Spleen (tissue), 7 donors: ENCODE measurements around the gene TP63.

ENCODE experiments used
- CTCF ChIP-seq, 11 experiments: fragments of 200-600 bp in 7 of 11; fragments of 450-650 bp in 4 of 11; sonication (generic) in 4 of 11; IDR thresholded peaks in 8 of 11; conservative IDR thresholded peaks in 3 of 11; 1 replicate in 7 of 11; 2 replicates in 4 of 11; pipeline versions ENCODE4 v1.4.0 to v1.8.0; 2016 to 2021; ENCODE audit warnings: antibody characterized with exemption in 11 of 11, inconsistent platforms in 4 of 11, mild to moderate bottlenecking in 1 of 11
- POLR2A ChIP-seq, 3 donors: fragments of 450-650 bp; IDR thresholded peaks; one replicate each; pipeline ENCODE4 v1.5.1; 2017; ENCODE audit warnings: antibody characterized with exemption in 3 of 3, mild to moderate bottlenecking in 1 of 3
- POLR2AphosphoS5 ChIP-seq, 3 donors: sonication (generic); formaldehyde crosslinking; IDR thresholded peaks; one replicate each; pipeline ENCODE4 v1.5.1; 2017; ENCODE audit warnings: antibody characterized with exemption in 3 of 3
- donor health status: DM: no; HTN: no; CAD: no; lungs with moderate emphysema.
- donor health status: DM: no; HTN: no; CAD: no.
- donor health status: DM: no; HTN: no; CAD: no.

- TF ChIP-seq POLR2A (IDR thresholded peaks at IDR 0.05): no peak
- TF ChIP-seq CTCF (IDR thresholded peaks at IDR 0.05 in 8 of 11, conservative IDR thresholded peaks at IDR 0.05 in 3 of 11): no peak
- no peak for TF ChIP-seq POLR2AphosphoS5 (IDR thresholded peaks at IDR 0.05)
These were observed 96.0 kb downstream of the TP63 start for GRCh38 chr3:189727158-189727557.
